Measurements from ENCODE around the gene SRGAP3. TPM values are rescaled to one million over a fixed set of nuclear protein-coding genes. Genes with fewer than 3 reads are reported as not detected.

SRGAP3 gene
- polyA plus RNA-seq, 3 donors: 0.27 to 1.3 (median 0.87) TPM

DNA sequence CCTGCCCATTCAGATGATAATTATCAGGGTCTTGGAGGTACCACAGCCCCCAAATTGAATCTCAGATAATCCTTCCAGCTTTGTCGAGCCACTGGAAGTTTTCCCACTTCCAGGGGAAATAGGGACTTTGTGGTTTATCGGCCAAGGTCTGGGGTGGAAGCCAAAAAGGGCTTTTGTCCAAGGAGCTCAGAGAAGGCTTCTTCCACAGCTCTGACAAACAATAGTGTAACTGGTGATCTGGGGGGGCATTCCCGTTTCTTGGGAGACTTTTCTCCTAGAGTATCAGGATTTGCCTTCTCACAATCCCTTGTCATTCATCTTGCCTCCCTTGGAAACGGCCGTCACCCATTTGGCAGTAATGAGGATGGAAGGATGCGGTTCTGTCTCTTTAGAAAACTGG lies 18.4 kb downstream of the SRGAP3 start:
- H3K4me2 ChIP-seq (replicated peaks; ENCODE audit: extremely low read depth, low read length, poor library complexity, severe bottlenecking): no peak overlapping the region
- H3K79me2 ChIP-seq (ENCODE audit: insufficient read depth, low read length): no peaks in the 10 kb centered on the region
- Mint-ChIP-seq H3K36me3 (no peaks in the 10 kb centered on the region), H3K27ac (no peak overlapping the region), H3K27me3 (ENCODE audit: low read depth in 3 of 3) (no peaks in the 10 kb centered on the region), H3K4me3 (no peak overlapping the region), H3K4me1 (no peaks in the 10 kb centered on the region), H3K9me3 (peaks cover 0 to 1% (median 0%) of the 10 kb centered on the region in 7 donors)
- no CpG with 5 or more reads among the region's 6 CpGs for WGBS (ENCODE audit: insufficient coverage)
- H3K4me3 ChIP-seq (replicated peaks in 1 of 3; ENCODE audit: low read depth in 2 of 3, low read length in 3 of 3): no peak overlapping the region
- TF ChIP-seq, protein P1, sequence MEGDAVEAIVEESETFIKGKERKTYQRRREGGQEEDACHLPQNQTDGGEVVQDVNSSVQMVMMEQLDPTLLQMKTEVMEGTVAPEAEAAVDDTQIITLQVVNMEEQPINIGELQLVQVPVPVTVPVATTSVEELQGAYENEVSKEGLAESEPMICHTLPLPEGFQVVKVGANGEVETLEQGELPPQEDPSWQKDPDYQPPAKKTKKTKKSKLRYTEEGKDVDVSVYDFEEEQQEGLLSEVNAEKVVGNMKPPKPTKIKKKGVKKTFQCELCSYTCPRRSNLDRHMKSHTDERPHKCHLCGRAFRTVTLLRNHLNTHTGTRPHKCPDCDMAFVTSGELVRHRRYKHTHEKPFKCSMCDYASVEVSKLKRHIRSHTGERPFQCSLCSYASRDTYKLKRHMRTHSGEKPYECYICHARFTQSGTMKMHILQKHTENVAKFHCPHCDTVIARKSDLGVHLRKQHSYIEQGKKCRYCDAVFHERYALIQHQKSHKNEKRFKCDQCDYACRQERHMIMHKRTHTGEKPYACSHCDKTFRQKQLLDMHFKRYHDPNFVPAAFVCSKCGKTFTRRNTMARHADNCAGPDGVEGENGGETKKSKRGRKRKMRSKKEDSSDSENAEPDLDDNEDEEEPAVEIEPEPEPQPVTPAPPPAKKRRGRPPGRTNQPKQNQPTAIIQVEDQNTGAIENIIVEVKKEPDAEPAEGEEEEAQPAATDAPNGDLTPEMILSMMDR (IDR thresholded peaks at IDR 0.05): no peak
- no peak for DNase-seq
- intact Hi-C loops (cut with micrococcal nuclease): no loop called here
- no peaks in the 10 kb centered on the region for H3K9me3 ChIP-seq (replicated peaks in 1 of 2; ENCODE audit: control insufficient read depth in 1 of 2, insufficient read depth in 1 of 2, low read length in 2 of 2)
- no peak overlapping the region for H2AFZ ChIP-seq (ENCODE audit: insufficient read depth, low read depth, low read length, poor library complexity, severe bottlenecking)
- no peak overlapping the region for H3K9ac ChIP-seq (ENCODE audit: insufficient read depth, low read length, poor library complexity, severe bottlenecking)
- H3K36me3 ChIP-seq (replicated peaks in 1 of 2; ENCODE audit: control insufficient read depth in 1 of 2, insufficient read depth in 2 of 2, low read length in 2 of 2): no peaks in the 10 kb centered on the region
- H4K20me1 ChIP-seq (ENCODE audit: insufficient read depth, low read length): no peaks in the 10 kb centered on the region
- H3K4me1 ChIP-seq (ENCODE audit: control insufficient read depth in 1 of 2, insufficient read depth in 2 of 2, low read length in 2 of 2): no peaks in the 10 kb centered on the region
- H3K27me3 ChIP-seq (ENCODE audit: control insufficient read depth in 2 of 2, insufficient read depth in 2 of 2, low read length in 2 of 2): no peaks in the 10 kb centered on the region
- no peak overlapping the region for H3K27ac ChIP-seq (ENCODE audit: low read depth in 1 of 2, low read length in 2 of 2)

DNA sequence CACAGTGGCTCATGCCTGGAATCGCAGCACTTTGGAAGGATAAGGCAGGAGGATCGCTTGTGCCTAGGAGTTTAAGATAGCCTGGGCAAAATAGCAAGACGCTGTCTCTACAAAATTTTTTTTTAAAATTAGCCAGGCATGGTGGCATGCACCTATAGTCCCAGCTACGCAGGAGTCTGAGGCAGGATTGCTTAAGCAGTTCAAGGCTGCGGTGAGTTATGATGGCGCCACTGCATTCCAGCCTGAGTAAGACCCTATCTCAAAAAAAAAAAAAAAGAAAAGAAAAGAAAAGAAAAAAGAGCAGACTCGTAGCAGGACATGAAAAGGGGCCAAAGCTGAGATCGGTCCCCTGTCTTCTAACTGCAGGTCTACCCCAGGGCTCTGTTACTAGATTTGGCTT lies 18.9 kb downstream of the SRGAP3 start:
- H3K27me3 ChIP-seq (ENCODE audit: control insufficient read depth in 2 of 2, insufficient read depth in 2 of 2, low read length in 2 of 2): no peaks in the 10 kb centered on the region
- H3K4me3 Mint-ChIP-seq: no peak overlapping the region
- DNase-seq: no peak
- H3K4me2 ChIP-seq (replicated peaks; ENCODE audit: extremely low read depth, low read length, poor library complexity, severe bottlenecking): no peak overlapping the region
- H3K36me3 Mint-ChIP-seq: no peaks in the 10 kb centered on the region
- no peak overlapping the region for H2AFZ ChIP-seq (ENCODE audit: insufficient read depth, low read depth, low read length, poor library complexity, severe bottlenecking)
- no peaks in the 10 kb centered on the region for H3K79me2 ChIP-seq (ENCODE audit: insufficient read depth, low read length)
- no peaks in the 10 kb centered on the region for H3K9me3 Mint-ChIP-seq
- H3K27me3 Mint-ChIP-seq (ENCODE audit: low read depth in 3 of 3): no peaks in the 10 kb centered on the region
- H4K20me1 ChIP-seq (ENCODE audit: insufficient read depth, low read length): no peaks in the 10 kb centered on the region
- TF ChIP-seq, protein P1 (IDR thresholded peaks at IDR 0.05): no peak
- H3K27ac Mint-ChIP-seq: no peak overlapping the region
- H3K27ac ChIP-seq (ENCODE audit: low read depth in 1 of 2, low read length in 2 of 2): no peak overlapping the region
- no peaks in the 10 kb centered on the region for H3K36me3 ChIP-seq (replicated peaks in 1 of 2; ENCODE audit: control insufficient read depth in 1 of 2, insufficient read depth in 2 of 2, low read length in 2 of 2)
- no peaks in the 10 kb centered on the region for H3K4me1 ChIP-seq (ENCODE audit: control insufficient read depth in 1 of 2, insufficient read depth in 2 of 2, low read length in 2 of 2)
- H3K9me3 ChIP-seq (replicated peaks in 1 of 2; ENCODE audit: control insufficient read depth in 1 of 2, insufficient read depth in 1 of 2, low read length in 2 of 2): no peaks in the 10 kb centered on the region
- H3K4me3 ChIP-seq (replicated peaks in 1 of 3; ENCODE audit: low read depth in 2 of 3, low read length in 3 of 3): no peak overlapping the region
- H3K9ac ChIP-seq (ENCODE audit: insufficient read depth, low read length, poor library complexity, severe bottlenecking): no peak overlapping the region
- H3K4me1 Mint-ChIP-seq: no peaks in the 10 kb centered on the region
- intact Hi-C loops (cut with micrococcal nuclease): no loop called here
- WGBS (ENCODE audit: insufficient coverage): 100% methylated on average over 2 of the region's 8 CpGs

Data from CD14-positive monocyte (primary cell).